Measurements from ENCODE around the gene AOPEP. TPM values are rescaled to one million over a fixed set of nuclear protein-coding genes. Genes with fewer than 3 reads are reported as not detected.

Gene AOPEP
- total and polyA plus RNA-seq, 3 donors from 2014 or later: 31.4 to 95.0 (median 80.4) TPM

DNA sequence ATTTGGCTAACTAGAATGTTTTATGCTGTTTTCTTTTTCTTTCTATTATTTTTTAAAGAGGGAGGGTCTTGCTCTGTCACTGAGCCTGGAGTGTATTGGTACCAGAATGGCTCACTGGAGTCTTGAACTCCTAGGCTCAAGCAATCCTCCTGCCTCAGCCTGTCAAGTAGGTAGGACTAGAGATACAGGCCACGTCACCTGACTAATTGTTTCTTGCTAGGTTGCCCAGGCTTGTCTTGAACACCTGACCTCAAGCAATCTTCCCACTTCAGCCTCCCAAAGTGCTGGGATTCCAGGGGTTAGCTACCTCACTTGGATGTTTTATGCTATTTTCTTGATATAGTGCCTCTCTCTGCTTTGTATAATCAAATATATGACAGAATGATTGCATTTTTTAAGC, 166.2 kb downstream of the AOPEP start:
- no peak for DNase-seq
- TF ChIP-seq, protein P1, sequence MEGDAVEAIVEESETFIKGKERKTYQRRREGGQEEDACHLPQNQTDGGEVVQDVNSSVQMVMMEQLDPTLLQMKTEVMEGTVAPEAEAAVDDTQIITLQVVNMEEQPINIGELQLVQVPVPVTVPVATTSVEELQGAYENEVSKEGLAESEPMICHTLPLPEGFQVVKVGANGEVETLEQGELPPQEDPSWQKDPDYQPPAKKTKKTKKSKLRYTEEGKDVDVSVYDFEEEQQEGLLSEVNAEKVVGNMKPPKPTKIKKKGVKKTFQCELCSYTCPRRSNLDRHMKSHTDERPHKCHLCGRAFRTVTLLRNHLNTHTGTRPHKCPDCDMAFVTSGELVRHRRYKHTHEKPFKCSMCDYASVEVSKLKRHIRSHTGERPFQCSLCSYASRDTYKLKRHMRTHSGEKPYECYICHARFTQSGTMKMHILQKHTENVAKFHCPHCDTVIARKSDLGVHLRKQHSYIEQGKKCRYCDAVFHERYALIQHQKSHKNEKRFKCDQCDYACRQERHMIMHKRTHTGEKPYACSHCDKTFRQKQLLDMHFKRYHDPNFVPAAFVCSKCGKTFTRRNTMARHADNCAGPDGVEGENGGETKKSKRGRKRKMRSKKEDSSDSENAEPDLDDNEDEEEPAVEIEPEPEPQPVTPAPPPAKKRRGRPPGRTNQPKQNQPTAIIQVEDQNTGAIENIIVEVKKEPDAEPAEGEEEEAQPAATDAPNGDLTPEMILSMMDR (IDR thresholded peaks at IDR 0.05): no peak
- no peak for TF ChIP-seq POLR2A (IDR thresholded peaks at IDR 0.05)
- 98 to 100% methylated on average over 1 of the region's 1 CpG for WGBS, 2 donors
- Histone ChIP-seq H3K27ac (no peak overlapping the region), H3K4me1 (no peaks in the 10 kb centered on the region), H3K27me3 (no peaks in the 10 kb centered on the region), H3K9me3 (no peaks in the 10 kb centered on the region), H3K4me3 (no peak overlapping the region), H3K36me3 (ENCODE audit: low read depth, missing control alignments) (no peaks in the 10 kb centered on the region)
- intact Hi-C loops (cut with DNase I; ENCODE audit: low total_unique reads): no loop called here

DNA sequence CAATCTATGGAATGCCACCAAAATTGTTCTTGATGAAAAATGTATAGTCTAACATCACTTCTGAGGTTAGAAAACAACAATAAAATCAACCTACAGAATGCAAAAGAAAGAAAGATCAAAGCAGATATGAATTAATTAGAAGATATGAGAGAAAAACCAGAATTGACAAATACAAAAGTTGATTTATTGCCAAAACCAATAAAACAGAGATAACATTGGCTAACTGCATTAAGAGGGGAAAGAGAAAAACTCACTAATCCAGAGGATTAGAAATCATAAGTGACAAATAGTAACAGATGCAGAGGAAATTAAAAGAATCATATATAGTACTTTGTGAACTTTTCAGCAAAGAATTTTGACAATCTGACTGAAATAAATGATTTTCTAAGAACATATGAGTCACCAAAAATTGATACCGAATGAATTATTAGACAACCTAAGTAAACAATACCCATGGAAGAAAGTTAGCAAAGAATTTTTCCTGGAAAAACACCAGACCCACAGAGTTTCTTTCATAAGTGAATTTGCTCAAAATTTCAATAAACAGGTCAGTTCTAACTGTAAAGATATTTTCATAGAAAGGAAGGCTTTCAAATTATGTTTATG, 167.7 kb downstream of the AOPEP start:
- no peaks in the 10 kb centered on the region for H3K4me1 ChIP-seq
- no peaks in the 10 kb centered on the region for H3K27me3 ChIP-seq
- H3K4me3 ChIP-seq: no peak overlapping the region
- H3K36me3 ChIP-seq (ENCODE audit: low read depth, missing control alignments): no peaks in the 10 kb centered on the region
- intact Hi-C loops (cut with DNase I; ENCODE audit: low total_unique reads): no loop called here
- DNase-seq: no peak
- no peak overlapping the region for H3K27ac ChIP-seq
- WGBS, 2 donors: 81 to 87% methylated on average over 1 of the region's 1 CpG
- no peaks in the 10 kb centered on the region for H3K9me3 ChIP-seq
- TF ChIP-seq, protein P1 (IDR thresholded peaks at IDR 0.05): no peak
- TF ChIP-seq POLR2A (IDR thresholded peaks at IDR 0.05): no peak

DNA sequence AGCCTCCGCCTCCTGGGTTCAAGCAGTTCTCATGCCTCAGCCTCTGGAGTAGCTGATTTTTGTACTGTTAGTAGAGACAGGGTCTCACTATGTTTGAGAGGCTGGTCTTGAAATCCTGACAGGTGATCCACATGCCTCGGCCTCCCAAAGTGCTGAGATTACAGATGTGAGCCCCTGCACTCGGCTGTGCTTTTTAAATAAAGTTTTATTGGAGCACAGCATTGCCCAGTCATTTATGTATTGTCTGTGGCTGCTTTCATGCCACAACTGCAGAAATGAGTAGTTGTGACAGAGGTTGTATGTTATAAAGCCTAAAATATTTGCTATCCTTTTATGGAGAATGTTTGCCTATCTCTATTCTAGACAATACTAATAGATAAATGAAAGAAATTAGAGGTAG, 169.2 kb downstream of the AOPEP start:
- no peak for DNase-seq
- no peaks in the 10 kb centered on the region for H3K4me1 ChIP-seq
- TF ChIP-seq, protein P1 (IDR thresholded peaks at IDR 0.05): no peak
- TF ChIP-seq POLR2A (IDR thresholded peaks at IDR 0.05): no peak
- intact Hi-C loops (cut with DNase I; ENCODE audit: low total_unique reads): no loop called here
- no peaks in the 10 kb centered on the region for H3K36me3 ChIP-seq (ENCODE audit: low read depth, missing control alignments)
- no peaks in the 10 kb centered on the region for H3K27me3 ChIP-seq
- H3K27ac ChIP-seq: no peak overlapping the region
- WGBS, 2 donors: 65 to 67% methylated on average over 3 of the region's 3 CpGs
- no peaks in the 10 kb centered on the region for H3K9me3 ChIP-seq
- no peak overlapping the region for H3K4me3 ChIP-seq

DNA sequence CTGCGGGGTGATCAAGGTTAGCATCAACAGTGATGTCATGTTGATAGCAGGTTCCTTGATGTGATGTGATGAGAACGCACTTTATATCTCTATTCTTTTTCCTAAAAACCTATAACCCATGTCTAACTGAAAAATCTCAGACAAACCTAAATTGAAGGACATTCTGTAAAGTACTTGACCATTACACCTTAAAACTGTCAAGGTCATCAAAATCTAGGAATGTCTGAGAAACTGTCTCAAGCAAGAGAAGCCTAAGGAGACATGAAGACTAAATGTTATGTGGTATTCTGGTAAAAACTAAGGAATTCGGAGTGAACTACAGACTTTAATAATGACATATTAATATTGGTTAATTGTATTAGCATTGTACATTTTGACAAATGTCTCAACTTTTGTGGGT, 170.0 kb downstream of the AOPEP start:
- no peak for DNase-seq
- intact Hi-C loops (cut with DNase I; ENCODE audit: low total_unique reads): no loop called here
- Histone ChIP-seq H3K27me3 (no peaks in the 10 kb centered on the region), H3K9me3 (no peaks in the 10 kb centered on the region), H3K27ac (no peak overlapping the region), H3K4me1 (no peaks in the 10 kb centered on the region), H3K36me3 (ENCODE audit: low read depth, missing control alignments) (no peaks in the 10 kb centered on the region), H3K4me3 (no peak overlapping the region)
- TF ChIP-seq, protein P1 (IDR thresholded peaks at IDR 0.05): no peak
- no peak for TF ChIP-seq POLR2A (IDR thresholded peaks at IDR 0.05)
- 85 to 91% methylated on average over 3 of the region's 3 CpGs for WGBS, 2 donors

Data from testis (tissue), 3 donors.